OCI-LY1 (cell line): ENCODE measurements around the gene FUBP3.

ENCODE experiments used
- H2AFZ ChIP-seq: fragments of 200-600 bp; sonication (generic), shearing (Covaris generic); 2 replicates; pipeline ENCODE4 v1.6.0; 2014; ENCODE audit warnings: antibody characterized with exemption, mild to moderate bottlenecking, low read length
- H3F3A ChIP-seq: fragments of 200-600 bp; sonication (generic), shearing (Covaris generic); 2 replicates; pipeline ENCODE4 v1.6.0; 2014; ENCODE audit warnings: mild to moderate bottlenecking, antibody characterized with exemption, low read length, moderate library complexity; ENCODE audit not compliant: insufficient read depth
- H3K27ac ChIP-seq: fragments of 200-600 bp; sonication (generic); 2 replicates; pipeline ENCODE4 v1.5.1; 2014; ENCODE audit warnings: low read length, mixed run types, mild to moderate bottlenecking, low read depth; ENCODE audit not compliant: poor library complexity, severe bottlenecking
- H3K27me3 ChIP-seq: fragments of 200-600 bp; sonication (generic); 2 replicates; pipeline ENCODE4 v1.6.0; 2014; ENCODE audit warnings: antibody characterized with exemption, mild to moderate bottlenecking, low read length, moderate library complexity; ENCODE audit not compliant: insufficient read depth
- H3K36me3 ChIP-seq: fragments of 200-600 bp; sonication (generic); 2 replicates; pipeline ENCODE4 v1.6.1; 2014; ENCODE audit warnings: mild to moderate bottlenecking, antibody characterized with exemption, low read length, moderate library complexity, mixed read lengths; ENCODE audit not compliant: insufficient read depth
- H3K4me1 ChIP-seq: fragments of 200-600 bp; sonication (generic); 2 replicates; pipeline ENCODE4 v1.5.1; 2014; ENCODE audit warnings: mild to moderate bottlenecking, low read length, moderate library complexity; ENCODE audit not compliant: insufficient read depth, severe bottlenecking
- H3K4me2 ChIP-seq: fragments of 200-600 bp; sonication (generic), shearing (Covaris generic); 2 replicates; pipeline ENCODE4 v1.6.1; 2014; ENCODE audit warnings: low read length
- H3K4me3 ChIP-seq: fragments of 200-600 bp; sonication (generic); 2 replicates; pipeline ENCODE4 v1.5.1; 2014; ENCODE audit warnings: low read length, low read depth, mild to moderate bottlenecking, mixed read lengths; ENCODE audit not compliant: poor library complexity, severe bottlenecking
- H3K79me2 ChIP-seq: fragments of 200-600 bp; shearing (Covaris generic); 2 replicates; pipeline ENCODE4 v1.6.1; 2016; ENCODE audit warnings: mixed run types, low read length, mixed read lengths; ENCODE audit not compliant: insufficient read depth
- H3K9ac ChIP-seq: fragments of 200-600 bp; sonication (generic), shearing (Covaris generic); 2 replicates; pipeline ENCODE4 v1.6.1; 2014; ENCODE audit warnings: mild to moderate bottlenecking, low read length, mixed read lengths
- H3K9me2 ChIP-seq: fragments of 200-600 bp; sonication (generic), shearing (Covaris generic); 2 replicates; pipeline ENCODE4 v1.6.1; 2014; ENCODE audit warnings: low read depth, mild to moderate bottlenecking, low read length, mixed read lengths
- H3K9me3 ChIP-seq: fragments of 200-600 bp; shearing (Covaris generic); 2 replicates; pipeline ENCODE4 v1.6.1; 2014; ENCODE audit warnings: low read length, mixed read lengths
- H4K20me1 ChIP-seq: fragments of 200-600 bp; sonication (generic), shearing (Covaris generic); 2 replicates; pipeline ENCODE4 v1.6.0; 2016; ENCODE audit warnings: mild to moderate bottlenecking, low read length; ENCODE audit not compliant: insufficient read depth
- EZH2 ChIP-seq: fragments of 200-600 bp; sonication (generic), shearing (Covaris generic); IDR thresholded peaks from 2 replicates; pipeline ENCODE4 v1.8.0; 2017; ENCODE audit warnings: borderline replicate concordance, mixed run types, mild to moderate bottlenecking, antibody characterized with exemption, low read length, moderate library complexity, mixed read lengths
- TF ChIP-seq, protein P1 (sequence below): fragments of 200-600 bp; sonication (generic), shearing (Covaris generic); IDR thresholded peaks from 2 replicates; pipeline ENCODE4 v1.5.1; 2017; ENCODE audit warnings: mild to moderate bottlenecking, antibody characterized with exemption, low read length, moderate library complexity, mixed read lengths

The FUBP3 gene

DNA sequence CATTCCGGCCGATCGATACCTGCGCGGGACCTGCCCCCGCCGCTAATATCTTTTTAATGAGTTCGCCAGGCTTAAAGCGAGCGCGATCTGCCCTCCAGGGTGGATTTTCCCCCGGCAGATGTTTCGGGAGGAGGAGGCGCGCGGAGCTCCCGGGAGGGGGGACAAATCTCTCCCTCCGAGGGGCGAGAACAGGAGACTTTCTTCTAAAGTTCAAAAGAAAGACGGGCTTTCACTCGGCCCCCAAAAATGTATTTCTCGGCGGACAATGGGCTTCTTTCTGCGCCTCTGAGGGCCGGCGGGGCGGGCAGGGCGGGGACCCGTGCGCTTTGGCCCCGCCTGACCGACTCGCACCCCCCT is 80.9 kb downstream of the FUBP3 start:
- no peak overlapping the region for H3K9ac ChIP-seq
- H3K36me3 ChIP-seq, result no peaks in the 10 kb centered on the region
- H4K20me1 ChIP-seq, result no peaks in the 10 kb centered on the region
- H3K27ac ChIP-seq, result no peak overlapping the region
- no peaks in the 10 kb centered on the region for H3K9me3 ChIP-seq
- no peak for TF ChIP-seq EZH2
- no peak overlapping the region for H3K4me2 ChIP-seq
- H3K9me2 ChIP-seq, result no peaks in the 10 kb centered on the region
- no peak overlapping the region for H3K4me3 ChIP-seq
- H3K79me2 ChIP-seq, result no peaks in the 10 kb centered on the region
- no peak overlapping the region for H2AFZ ChIP-seq
- H3K4me1 ChIP-seq, result no peaks in the 10 kb centered on the region
- H3F3A ChIP-seq, result no peaks in the 10 kb centered on the region
- no peaks in the 10 kb centered on the region for H3K27me3 ChIP-seq

DNA sequence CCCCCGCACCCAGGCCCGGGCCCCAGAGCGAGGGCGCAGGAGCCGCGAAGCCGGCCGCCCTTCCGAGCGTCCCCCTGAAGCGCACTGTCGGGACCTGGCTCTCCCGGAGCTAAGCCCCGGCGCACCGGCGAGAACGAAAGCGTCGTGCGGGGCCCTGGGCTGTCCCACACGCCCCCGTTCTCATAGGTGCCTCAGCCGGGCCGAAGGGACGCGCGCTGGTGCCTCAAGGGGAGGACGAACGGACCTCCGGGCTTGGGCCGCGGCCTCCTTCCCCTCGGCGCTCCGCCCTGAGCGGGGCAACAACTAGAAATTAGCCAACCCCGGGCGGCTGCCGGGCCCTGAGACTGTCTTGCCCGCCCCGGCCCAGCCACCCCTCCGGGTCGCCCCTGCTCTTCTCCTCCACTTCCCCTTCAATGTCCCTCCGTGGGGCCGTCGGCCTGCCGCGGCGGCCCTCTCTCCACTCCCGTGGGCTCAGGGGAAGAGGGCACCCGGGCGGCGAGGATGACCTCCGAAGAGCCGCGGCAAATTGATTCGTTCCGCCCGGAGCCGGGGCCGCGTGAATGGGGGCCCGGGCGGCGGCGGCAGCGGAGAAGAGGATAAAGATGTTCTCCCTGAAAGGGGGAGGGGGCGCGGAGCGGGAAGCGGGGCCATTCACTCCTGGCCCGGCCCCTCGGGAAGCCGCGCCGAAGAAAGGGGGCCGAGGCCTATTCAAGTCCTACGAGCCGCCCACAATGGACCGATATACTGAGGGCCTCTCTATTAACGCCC is 81.5 kb downstream of the FUBP3 start:
- no peaks in the 10 kb centered on the region for H3K27me3 ChIP-seq

GRCh38 chr9:130661451-130662098 is 82.2 kb downstream of the FUBP3 start:
- TF ChIP-seq, protein P1, sequence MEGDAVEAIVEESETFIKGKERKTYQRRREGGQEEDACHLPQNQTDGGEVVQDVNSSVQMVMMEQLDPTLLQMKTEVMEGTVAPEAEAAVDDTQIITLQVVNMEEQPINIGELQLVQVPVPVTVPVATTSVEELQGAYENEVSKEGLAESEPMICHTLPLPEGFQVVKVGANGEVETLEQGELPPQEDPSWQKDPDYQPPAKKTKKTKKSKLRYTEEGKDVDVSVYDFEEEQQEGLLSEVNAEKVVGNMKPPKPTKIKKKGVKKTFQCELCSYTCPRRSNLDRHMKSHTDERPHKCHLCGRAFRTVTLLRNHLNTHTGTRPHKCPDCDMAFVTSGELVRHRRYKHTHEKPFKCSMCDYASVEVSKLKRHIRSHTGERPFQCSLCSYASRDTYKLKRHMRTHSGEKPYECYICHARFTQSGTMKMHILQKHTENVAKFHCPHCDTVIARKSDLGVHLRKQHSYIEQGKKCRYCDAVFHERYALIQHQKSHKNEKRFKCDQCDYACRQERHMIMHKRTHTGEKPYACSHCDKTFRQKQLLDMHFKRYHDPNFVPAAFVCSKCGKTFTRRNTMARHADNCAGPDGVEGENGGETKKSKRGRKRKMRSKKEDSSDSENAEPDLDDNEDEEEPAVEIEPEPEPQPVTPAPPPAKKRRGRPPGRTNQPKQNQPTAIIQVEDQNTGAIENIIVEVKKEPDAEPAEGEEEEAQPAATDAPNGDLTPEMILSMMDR, result no peak
- no peak for TF ChIP-seq EZH2
- no peak overlapping the region for H2AFZ ChIP-seq
- no peak overlapping the region for H3K4me3 ChIP-seq
- H3K36me3 ChIP-seq, result no peaks in the 10 kb centered on the region
- H3K9me2 ChIP-seq, result no peaks in the 10 kb centered on the region
- H3K27me3 ChIP-seq, result no peaks in the 10 kb centered on the region
- no peak overlapping the region for H3K27ac ChIP-seq
- H3K9ac ChIP-seq, result no peak overlapping the region
- no peaks in the 10 kb centered on the region for H3K79me2 ChIP-seq
- H3K4me2 ChIP-seq, result no peak overlapping the region
- no peaks in the 10 kb centered on the region for H4K20me1 ChIP-seq
- no peaks in the 10 kb centered on the region for H3K4me1 ChIP-seq
- H3F3A ChIP-seq, result no peaks in the 10 kb centered on the region
- no peaks in the 10 kb centered on the region for H3K9me3 ChIP-seq

More for the DNA sequence above, 81.5 kb downstream of the FUBP3 start:
- Histone ChIP-seq H4K20me1 (no peaks in the 10 kb centered on the region), H3K4me1 (no peaks in the 10 kb centered on the region), H3K9me2 (no peaks in the 10 kb centered on the region), H3K9me3 (no peaks in the 10 kb centered on the region), H3K4me3 (no peak overlapping the region), H3K4me2 (no peak overlapping the region), H3F3A (no peaks in the 10 kb centered on the region), H2AFZ (no peak overlapping the region), H3K36me3 (no peaks in the 10 kb centered on the region), H3K9ac (no peak overlapping the region), H3K79me2 (no peaks in the 10 kb centered on the region), H3K27ac (no peak overlapping the region)
- no peak for TF ChIP-seq EZH2
- TF ChIP-seq, protein P1, result no peak
